GM18858 (cell line): Measurements from ENCODE around the gene HSPA4.

Experiments
- ATAC-seq: cut with Tn5 transposase; IDR thresholded peaks from one replicate; pipeline ENCODE4 v1.9.1; 2021; ENCODE audit not compliant: unreplicated experiment

The HSPA4 gene

GRCh38 chr5:133154274-133155075 is 102.7 kb downstream of the HSPA4 start:
- ATAC-seq, result no peak

- ATAC-seq, result no peak
Observed at GRCh38 chr5:133155326-133155969, 103.6 kb downstream of the HSPA4 start.
